CD4-positive, alpha-beta T cell (primary cell): ENCODE data around the gene ZNF682. TPM values are rescaled to one million over a fixed set of nuclear protein-coding genes. Genes with fewer than 3 reads are reported as not detected.

Experiments
- ATAC-seq: fragments of 200-7000 bp; cut with Tn5 transposase; one replicate; pipeline ENCODE4 v1.10.0; 2022; ENCODE audit warnings: mild to moderate bottlenecking; ENCODE audit not compliant: poor library complexity
- CTCF ChIA-PET: fragments of 350-600 bp; sonication (Branson Sonifier 250); formaldehyde crosslinking; loops from one replicate; lab custom pipeline; 2021; ENCODE audit warnings: antibody characterized with exemption, inconsistent platforms; lab: Charles Lee
- POLR2A ChIA-PET: fragments of 350-600 bp; sonication (Branson Sonifier 250); formaldehyde crosslinking; loops from one replicate; lab custom pipeline; 2021; ENCODE audit warnings: antibody characterized with exemption, inconsistent platforms; lab: Charles Lee
- DNase-seq, 14 experiments: peaks; one replicate each; pipeline ENCODE4 v3.0.0-alpha.2; 2013 to 2020; ENCODE audit warnings: mixed read lengths in 2 of 14
- H3K27ac ChIP-seq, 2 donors: one replicate each; pipeline versions ENCODE4 v1.5.1 to v1.7.0; 2013; ENCODE audit warnings: low read length in 2 of 2, low read depth in 1 of 2, mild to moderate bottlenecking in 1 of 2
- H3K27me3 ChIP-seq, 2 experiments: 1 replicate in 1 of 2; 2 replicates in 1 of 2; pipeline versions ENCODE4 v1.6.1 to v1.7.0; 2013; ENCODE audit warnings: low read length in 2 of 2, control low read depth in 1 of 2, mild to moderate bottlenecking in 1 of 2, moderate library complexity in 1 of 2; ENCODE audit not compliant: insufficient read depth in 2 of 2, control insufficient read depth in 1 of 2
- H3K36me3 ChIP-seq: one replicate; pipeline ENCODE4 v1.6.1; 2013; ENCODE audit warnings: low read length, control low read depth; ENCODE audit not compliant: insufficient read depth
- H3K4me1 ChIP-seq: one replicate; pipeline ENCODE4 v1.6.1; 2013; ENCODE audit warnings: low read length, control low read depth; ENCODE audit not compliant: insufficient read depth
- H3K4me3 ChIP-seq: one replicate; pipeline ENCODE4 v1.5.1; 2013; ENCODE audit warnings: mild to moderate bottlenecking, low read length, moderate library complexity
- H3K9me3 ChIP-seq, 2 experiments: 1 replicate in 1 of 2; 2 replicates in 1 of 2; pipeline versions ENCODE4 v1.6.1 to v1.7.0; 2013; ENCODE audit warnings: low read length in 2 of 2, mild to moderate bottlenecking in 2 of 2, control low read depth in 1 of 2, moderate library complexity in 1 of 2; ENCODE audit not compliant: control insufficient read depth in 1 of 2, insufficient read depth in 1 of 2
- H3K27ac Mint-ChIP-seq: one replicate; pipeline ENCODE4 v1.8.0; 2020; ENCODE audit warnings: mixed read lengths
- H3K27me3 Mint-ChIP-seq: one replicate; pipeline ENCODE4 v1.8.0; 2021; ENCODE audit warnings: mixed read lengths
- H3K36me3 Mint-ChIP-seq: one replicate; pipeline ENCODE4 v1.8.0; 2021; ENCODE audit warnings: low read depth, mixed read lengths
- H3K4me1 Mint-ChIP-seq: one replicate; pipeline ENCODE4 v1.8.0; 2021; ENCODE audit warnings: low read depth, mixed read lengths
- H3K4me3 Mint-ChIP-seq: one replicate; pipeline ENCODE4 v1.8.0; 2020; ENCODE audit warnings: mild to moderate bottlenecking, mixed read lengths
- H3K9me3 Mint-ChIP-seq: one replicate; pipeline ENCODE4 v1.8.0; 2020; ENCODE audit warnings: mixed read lengths
- intact Hi-C, 2 experiments: fragments of 100-400 bp; cut with DNase I in 1 of 2; cut with micrococcal nuclease in 1 of 2; formaldehyde crosslinking; loops; one replicate each; pipeline versions ENCODE4 v1.15.1 to v1.9.0; 2023 to 2025; cut with DNase I, micrococcal nuclease
- total RNA-seq, 174 experiments: library from RNA in 2 of 174; stranded (reverse) in 2 of 174; gene quantifications; one replicate each; pipeline ENCODE4 v1.2.3 and lab custom pipeline; 2021 to 2026
- TF ChIP-seq, protein P1 (sequence below): fragments of 200-600 bp; IDR thresholded peaks from one replicate; pipeline ENCODE4 v1.8.0; 2022; ENCODE audit warnings: antibody characterized with exemption, mild to moderate bottlenecking

Gene ZNF682
- total RNA-seq, 2 experiments from 2014 or later, result 12.5 to 16.0 TPM

DNA sequence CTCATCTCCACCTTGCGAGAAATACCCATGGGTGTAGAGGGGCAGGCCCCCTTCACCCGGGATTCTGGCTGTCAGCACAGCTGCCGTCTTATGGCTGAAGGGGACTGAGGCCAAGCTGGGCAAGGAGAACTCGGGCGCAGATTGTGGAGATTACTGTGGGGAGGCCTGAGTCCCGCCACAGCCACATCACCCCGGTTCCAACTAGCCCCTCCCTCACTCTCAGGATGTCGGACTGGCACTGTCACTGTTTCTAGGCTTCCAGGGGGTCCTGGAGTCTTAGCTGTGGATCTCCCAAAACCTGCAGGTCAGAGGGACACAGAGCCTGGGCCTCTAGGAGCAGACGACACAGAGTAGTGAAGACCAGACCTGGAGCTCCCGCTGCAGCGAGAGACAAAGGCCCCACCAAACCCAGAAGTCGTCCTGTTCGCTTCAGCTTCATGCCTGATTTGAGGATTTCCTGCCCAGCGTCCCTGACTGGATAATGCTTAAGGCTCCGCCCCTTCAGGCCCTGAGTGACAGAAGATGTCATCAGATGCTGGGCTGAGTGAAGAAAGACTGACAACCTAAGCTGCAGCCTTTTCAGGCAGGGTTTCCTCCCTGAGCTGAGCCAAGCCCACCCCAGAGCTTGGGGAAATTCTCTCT, 82.8 kb downstream of the ZNF682 start:
- Histone ChIP-seq H3K27me3 (no peaks in the 10 kb centered on the region), H3K4me3 (no peak overlapping the region), H3K9me3 (no peaks in the 10 kb centered on the region), H3K27ac (no peak overlapping the region), H3K4me1 (peaks cover 6% of the 10 kb centered on the region), H3K36me3 (no peaks in the 10 kb centered on the region)
- Mint-ChIP-seq H3K27ac (no peak overlapping the region), H3K4me3 (no peak overlapping the region), H3K36me3 (no peaks in the 10 kb centered on the region), H3K27me3 (no peaks in the 10 kb centered on the region), H3K9me3 (no peaks in the 10 kb centered on the region), H3K4me1 (no peaks in the 10 kb centered on the region)
- ChIA-PET POLR2A (no interaction called here), CTCF (no interaction called here)
- no peak for DNase-seq
- TF ChIP-seq, protein P1, sequence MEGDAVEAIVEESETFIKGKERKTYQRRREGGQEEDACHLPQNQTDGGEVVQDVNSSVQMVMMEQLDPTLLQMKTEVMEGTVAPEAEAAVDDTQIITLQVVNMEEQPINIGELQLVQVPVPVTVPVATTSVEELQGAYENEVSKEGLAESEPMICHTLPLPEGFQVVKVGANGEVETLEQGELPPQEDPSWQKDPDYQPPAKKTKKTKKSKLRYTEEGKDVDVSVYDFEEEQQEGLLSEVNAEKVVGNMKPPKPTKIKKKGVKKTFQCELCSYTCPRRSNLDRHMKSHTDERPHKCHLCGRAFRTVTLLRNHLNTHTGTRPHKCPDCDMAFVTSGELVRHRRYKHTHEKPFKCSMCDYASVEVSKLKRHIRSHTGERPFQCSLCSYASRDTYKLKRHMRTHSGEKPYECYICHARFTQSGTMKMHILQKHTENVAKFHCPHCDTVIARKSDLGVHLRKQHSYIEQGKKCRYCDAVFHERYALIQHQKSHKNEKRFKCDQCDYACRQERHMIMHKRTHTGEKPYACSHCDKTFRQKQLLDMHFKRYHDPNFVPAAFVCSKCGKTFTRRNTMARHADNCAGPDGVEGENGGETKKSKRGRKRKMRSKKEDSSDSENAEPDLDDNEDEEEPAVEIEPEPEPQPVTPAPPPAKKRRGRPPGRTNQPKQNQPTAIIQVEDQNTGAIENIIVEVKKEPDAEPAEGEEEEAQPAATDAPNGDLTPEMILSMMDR, result no peak
- no peak for ATAC-seq
- intact Hi-C loops, result loop anchor here (5.0 kb wide), 3 partner anchors 209 to 329 kb away; partner anchors contain the start of genes LPAR2 (in 1 of the 2) and ZNF101 (in 1 of the 2)

DNA sequence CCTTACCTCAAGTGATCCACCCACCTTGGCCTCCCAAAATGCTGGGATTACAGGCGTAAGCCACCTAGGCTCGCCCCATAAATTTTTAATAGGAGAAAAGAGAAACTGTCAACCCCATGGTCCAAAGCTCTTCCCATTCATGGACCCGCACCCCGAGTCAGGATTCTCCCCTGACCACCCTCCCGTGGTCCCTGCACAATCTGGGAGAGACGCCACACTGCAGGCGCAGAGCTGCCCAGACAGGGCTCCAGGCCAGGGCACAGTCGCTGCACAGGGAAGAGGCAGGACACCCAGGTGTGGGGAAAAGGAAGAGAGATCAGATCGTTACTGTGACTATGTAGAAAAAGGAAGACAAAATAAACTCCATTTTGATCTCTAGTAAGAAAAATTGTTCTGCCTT, 84.1 kb downstream of the ZNF682 start:
- TF ChIP-seq, protein P1, result no peak
- no peaks in the 10 kb centered on the region for H3K9me3 ChIP-seq
- no peaks in the 10 kb centered on the region for H3K27me3 ChIP-seq
- H3K36me3 Mint-ChIP-seq, result no peaks in the 10 kb centered on the region
- POLR2A ChIA-PET, result no interaction called here
- no peaks in the 10 kb centered on the region for H3K36me3 ChIP-seq
- no peaks in the 10 kb centered on the region for H3K27me3 Mint-ChIP-seq
- H3K4me1 Mint-ChIP-seq, result no peaks in the 10 kb centered on the region
- intact Hi-C loops, result loop anchor here (5.0 kb wide), 3 partner anchors 208 to 328 kb away; partner anchors contain the start of genes LPAR2 (in 1 of the 2) and ZNF101 (in 1 of the 2)
- no peak overlapping the region for H3K27ac Mint-ChIP-seq
- DNase-seq, result no peak
- H3K9me3 Mint-ChIP-seq, result no peaks in the 10 kb centered on the region
- ATAC-seq, result no peak
- peaks cover 6% of the 10 kb centered on the region for H3K4me1 ChIP-seq
- H3K27ac ChIP-seq, result no peak overlapping the region
- no peak overlapping the region for H3K4me3 ChIP-seq
- CTCF ChIA-PET, result interaction anchor here (0.6 kb wide), 1 partner anchor 288 kb away, joined by 5 read pairs; no protein-coding TSS in a partner anchor
- no peak overlapping the region for H3K4me3 Mint-ChIP-seq

Other genes starting within 250 kb of the ZNF682 start
- 10 to 100 TPM; 48.0 to 50.7 TPM for gene ZNF506, start 217.8 kb downstream of the ZNF682 start, total RNA-seq
- 1 to 10 TPM; 4.9 to 5.2 TPM for gene ZNF253, start 173.6 kb downstream of the ZNF682 start, total RNA-seq
- 1 to 10 TPM; 4.4 to 5.4 TPM for gene ZNF93, start 138.6 kb downstream of the ZNF682 start, total RNA-seq
- gene ZNF90, start 38.5 kb upstream of the ZNF682 start, total RNA-seq, result 1 to 10 TPM; 2.9 to 3.7 TPM
- gene ZNF486, start 127.7 kb upstream of the ZNF682 start, total RNA-seq, result 1 to 10 TPM; 3.0 to 3.8 TPM